ENCODE data around the gene MOB3B. TPM values are rescaled to one million over a fixed set of nuclear protein-coding genes. Genes with fewer than 3 reads are reported as not detected.

Gene MOB3B
- total RNA-seq, 1 experiment from 2014 or later, result 2.6 TPM

GRCh38 chr9:27457445-27457844 lies 72.2 kb downstream of the MOB3B start:
- peaks cover 25% of the 10 kb centered on the region for H3K4me1 ChIP-seq (ENCODE audit: insufficient read depth, low read length)
- H3K9me3 ChIP-seq (ENCODE audit: low read length), result no peaks in the 10 kb centered on the region
- no TSS peak for BruUV-seq (replicated peaks)
- H3K9me2 ChIP-seq (replicated peaks; ENCODE audit: low read length), result no peaks in the 10 kb centered on the region
- no peak overlapping the region for H3K27ac ChIP-seq (ENCODE audit: low read length)
- no peak for DNase-seq
- H3K9ac ChIP-seq (ENCODE audit: low read length), result no peak overlapping the region
- TF ChIP-seq CTCF (conservative IDR thresholded peaks at IDR 0.05; ENCODE audit: low read depth, low read length) (no peak), EZH2phosphoT487 (IDR thresholded peaks at IDR 0.05; ENCODE audit: borderline replicate concordance, low read length) (no peak), EZH2 (IDR thresholded peaks at IDR 0.05; ENCODE audit: low read length, unreplicated experiment) (no peak)
- intact Hi-C loops (cut with micrococcal nuclease), result no loop called here
- no peak overlapping the region for H3K4me2 ChIP-seq (ENCODE audit: low read length)
- no peaks in the 10 kb centered on the region for H3K36me3 ChIP-seq (ENCODE audit: low read depth, low read length)
- no peak overlapping the region for H2AFZ ChIP-seq (ENCODE audit: low read length)
- H3F3A ChIP-seq (ENCODE audit: low read length, unreplicated experiment), result no peaks in the 10 kb centered on the region
- ATAC-seq, result no peak
- H3K79me2 ChIP-seq (ENCODE audit: low read length), result no peaks in the 10 kb centered on the region
- H3K27me3 ChIP-seq (ENCODE audit: low read length), result no peaks in the 10 kb centered on the region
- H4K20me1 ChIP-seq (ENCODE audit: low read length), result no peaks in the 10 kb centered on the region
- ChIA-PET CTCF (interaction anchor here (0.5 kb wide), 1 partner anchor 32 kb away, joined by 4 read pairs; no protein-coding TSS in a partner anchor), POLR2A (ENCODE audit: unreplicated experiment) (no interaction called here)
- no peak overlapping the region for H3K4me3 ChIP-seq (ENCODE audit: low read length)

GRCh38 chr9:27453860-27454553 lies 75.6 kb downstream of the MOB3B start:
- H3K4me3 ChIP-seq (ENCODE audit: low read length), result no peak overlapping the region
- H3K27me3 ChIP-seq (ENCODE audit: low read length), result no peaks in the 10 kb centered on the region
- 0 out of 2 replicates have a peak overlapping the region, but pooled peaks have one; percentile 21 for H3K4me2 ChIP-seq (ENCODE audit: low read length)
- H3K27ac ChIP-seq (ENCODE audit: low read length), result peak overlapping the region; percentile 36
- no peaks in the 10 kb centered on the region for H3K36me3 ChIP-seq (ENCODE audit: low read depth, low read length)
- no peaks in the 10 kb centered on the region for H3K79me2 ChIP-seq (ENCODE audit: low read length)
- H4K20me1 ChIP-seq (ENCODE audit: low read length), result no peaks in the 10 kb centered on the region
- intact Hi-C loops (cut with micrococcal nuclease), result no loop called here
- no TSS peak for BruUV-seq (replicated peaks)
- ChIA-PET POLR2A (ENCODE audit: unreplicated experiment) (no interaction called here), CTCF (no interaction called here)
- no peaks in the 10 kb centered on the region for H3K9me3 ChIP-seq (ENCODE audit: low read length)
- H3K9me2 ChIP-seq (replicated peaks; ENCODE audit: low read length), result no peaks in the 10 kb centered on the region
- H2AFZ ChIP-seq (ENCODE audit: low read length), result no peak overlapping the region
- 0 out of 2 replicates have a peak, but pooled peaks cover 4% of the 10 kb centered on the region for H3K4me1 ChIP-seq (ENCODE audit: insufficient read depth, low read length)
- TF ChIP-seq EZH2 (IDR thresholded peaks at IDR 0.05; ENCODE audit: low read length, unreplicated experiment) (no peak), CTCF (conservative IDR thresholded peaks at IDR 0.05; ENCODE audit: low read depth, low read length) (no peak), EZH2phosphoT487 (IDR thresholded peaks at IDR 0.05; ENCODE audit: borderline replicate concordance, low read length) (no peak)
- H3F3A ChIP-seq (ENCODE audit: low read length, unreplicated experiment), result no peaks in the 10 kb centered on the region
- DNase-seq (peak; percentile 31), ATAC-seq (no peak)
- H3K9ac ChIP-seq (ENCODE audit: low read length), result no peak overlapping the region

GRCh38 chr9:27451207-27451797 lies 78.3 kb downstream of the MOB3B start:
- BruUV-seq (replicated peaks), result no TSS peak
- no peaks in the 10 kb centered on the region for H3K36me3 ChIP-seq (ENCODE audit: low read depth, low read length)
- ATAC-seq, result no peak

More at GRCh38 chr9:27451207-27451797, 78.3 kb downstream of the MOB3B start:
- no peaks in the 10 kb centered on the region for H3K9me3 ChIP-seq (ENCODE audit: low read length)
- intact Hi-C loops (cut with micrococcal nuclease), result no loop called here
- H3K79me2 ChIP-seq (ENCODE audit: low read length), result no peaks in the 10 kb centered on the region
- no peak for DNase-seq
- TF ChIP-seq CTCF (conservative IDR thresholded peaks at IDR 0.05; ENCODE audit: low read depth, low read length), result no peak
- H2AFZ ChIP-seq (ENCODE audit: low read length), result no peak overlapping the region
- H3K4me1 ChIP-seq (ENCODE audit: insufficient read depth, low read length), result 0 out of 2 replicates have a peak, but pooled peaks cover 4% of the 10 kb centered on the region
- no peaks in the 10 kb centered on the region for H3K27me3 ChIP-seq (ENCODE audit: low read length)
- H3K9ac ChIP-seq (ENCODE audit: low read length), result no peak overlapping the region
- H3K4me2 ChIP-seq (ENCODE audit: low read length), result no peak overlapping the region
- no peaks in the 10 kb centered on the region for H3K9me2 ChIP-seq (replicated peaks; ENCODE audit: low read length)
- CTCF ChIA-PET, result no interaction called here
- no peaks in the 10 kb centered on the region for H4K20me1 ChIP-seq (ENCODE audit: low read length)
- H3K4me3 ChIP-seq (ENCODE audit: low read length), result no peak overlapping the region
- no peak overlapping the region for H3K27ac ChIP-seq (ENCODE audit: low read length)
- POLR2A ChIA-PET (ENCODE audit: unreplicated experiment), result no interaction called here
- H3F3A ChIP-seq (ENCODE audit: low read length, unreplicated experiment), result no peaks in the 10 kb centered on the region

Measured in PC-3 (cell line).